K562 (cell line): ENCODE data around the gene AGRP. TPM values are rescaled to one million over a fixed set of nuclear protein-coding genes. Genes with fewer than 3 reads are reported as not detected.

ENCODE experiments used
- BHLHE40 ChIP-seq: IDR thresholded peaks from 2 replicates; pipeline ENCODE4 v1.6.1; 2011; ENCODE audit warnings: low read length, improper control_type of control experiment
- CTCFL ChIP-seq: IDR thresholded peaks from 2 replicates; pipeline ENCODE4 v1.6.1; 2011; ENCODE audit warnings: borderline replicate concordance, low read depth, mild to moderate bottlenecking, moderate library complexity, low read length; ENCODE audit not compliant: insufficient read depth, poor library complexity, severe bottlenecking
- DLX4 ChIP-seq: fragments of 250-450 bp; sonication (Bioruptor Pico); IDR thresholded peaks from 2 replicates; pipeline ENCODE4 v1.6.1; 2021; ENCODE audit warnings: mild to moderate bottlenecking
- EP400 ChIP-seq: fragments of 450-650 bp; IDR thresholded peaks from 2 replicates; pipeline ENCODE4 v1.6.1; 2017; ENCODE audit warnings: antibody characterized with exemption, mild to moderate bottlenecking, moderate library complexity
- GMEB1 ChIP-seq: fragments of 250-450 bp; sonication (Bioruptor Pico); IDR thresholded peaks from 2 replicates; pipeline ENCODE4 v1.4.0; 2020; ENCODE audit warnings: mild to moderate bottlenecking
- L3MBTL2 ChIP-seq: fragments of 450-650 bp; IDR thresholded peaks from 2 replicates; pipeline ENCODE4 v1.6.1; 2016; ENCODE audit warnings: mild to moderate bottlenecking, moderate library complexity
- MBD2 ChIP-seq: sonication (generic); IDR thresholded peaks from 2 replicates; pipeline ENCODE4 v1.6.1; 2016; ENCODE audit warnings: low read depth, borderline replicate concordance
- MTA3 ChIP-seq: fragments of 450-650 bp; formaldehyde crosslinking; IDR thresholded peaks from 2 replicates; pipeline ENCODE4 v1.6.1; 2017; ENCODE audit warnings: mild to moderate bottlenecking, borderline replicate concordance
- NFE2 ChIP-seq: IDR thresholded peaks from 2 replicates; pipeline ENCODE4 v1.6.1; 2014; ENCODE audit warnings: antibody characterized with exemption, low read depth
- PKNOX1 ChIP-seq: fragments of 450-650 bp; IDR thresholded peaks from 2 replicates; pipeline ENCODE4 v1.6.1; 2016
- POU5F1 ChIP-seq: fragments of 150-350 bp; IDR thresholded peaks from 2 replicates; pipeline ENCODE4 v1.6.1; 2014; ENCODE audit warnings: borderline replicate concordance, low read length, low read depth, mild to moderate bottlenecking; ENCODE audit not compliant: partially characterized antibody
- RBM39 ChIP-seq: fragments of 200-400 bp; formaldehyde crosslinking; optimal IDR thresholded peaks from 2 replicates; pipeline ENCODE3; 2018; ENCODE audit warnings: low read depth, low read length
- TAL1 ChIP-seq: fragments of 450-650 bp; IDR thresholded peaks from 2 replicates; pipeline ENCODE4 v1.6.1; 2016; ENCODE audit warnings: mild to moderate bottlenecking
- ZBTB43 ChIP-seq: sonication (generic); formaldehyde crosslinking; IDR thresholded peaks from 2 replicates; pipeline ENCODE4 v1.8.0; 2023; ENCODE audit warnings: mild to moderate bottlenecking, missing genetic modification reagents
- ZNF124 ChIP-seq: sonication (generic); formaldehyde crosslinking; IDR thresholded peaks from 2 replicates; pipeline ENCODE4 v1.8.1; 2022; ENCODE audit warnings: missing genetic modification reagents
- ZNF175 ChIP-seq: fragments of 200-800 bp; sonication (Bioruptor generic); IDR thresholded peaks from 2 replicates; pipeline ENCODE4 v1.6.1; 2016; ENCODE audit warnings: low read depth, mild to moderate bottlenecking, missing genetic modification characterization, missing compliant biosample characterization
- ZNF217 ChIP-seq: sonication (generic); formaldehyde crosslinking; IDR thresholded peaks from 2 replicates; pipeline ENCODE4 v1.8.0; 2022; ENCODE audit warnings: mild to moderate bottlenecking, missing genetic modification reagents
- ZNF655 ChIP-seq: fragments of 250-450 bp; sonication (Bioruptor Pico); IDR thresholded peaks from 2 replicates; pipeline ENCODE4 v1.5.0; 2021
- polyA plus RNA-seq, 8 experiments: library from polyadenylated mRNA; depleted of rRNA in 4 of 8; stranded (reverse) in 5 of 8; unstranded in 3 of 8; fragments of >200 nt; fragmentation: Nextera tagmentation in 2 of 8; fragmentation: Illumina TruSeq in 1 of 8; extraction: Ambion mirVana in 2 of 8; extraction: Trizol in 1 of 8; gene quantifications; 2 replicates each; pipeline versions ENCODE4 v1.2.1 to v1.2.3, GENCODE V29; 2011 to 2014; ENCODE audit warnings: inconsistent platforms in 1 of 8, missing spikeins in 1 of 8
- total RNA-seq, 7 experiments: library from RNA; depleted of rRNA in 6 of 7; stranded (reverse); fragments of >200 nt in 6 of 7; fragmentation: Illumina TruSeq in 2 of 7; extraction: Trizol in 2 of 7; gene quantifications; 2 replicates each; pipeline versions ENCODE4 v1.2.1 to v1.2.3, GENCODE V29; 2011 to 2021; ENCODE audit warnings: low replicate concordance in 1 of 7
- TF ChIP-seq, protein P1 (sequence below): sonication (generic); formaldehyde crosslinking; IDR thresholded peaks from 2 replicates; pipeline ENCODE4 v1.9.0; 2022; ENCODE audit warnings: mild to moderate bottlenecking, missing genetic modification reagents

The AGRP gene
- total and polyA plus RNA-seq, 9 of the 15 experiments (the other 6 are each of a cell fraction or from before 2014, with no cell fraction given), result not detected

DNA sequence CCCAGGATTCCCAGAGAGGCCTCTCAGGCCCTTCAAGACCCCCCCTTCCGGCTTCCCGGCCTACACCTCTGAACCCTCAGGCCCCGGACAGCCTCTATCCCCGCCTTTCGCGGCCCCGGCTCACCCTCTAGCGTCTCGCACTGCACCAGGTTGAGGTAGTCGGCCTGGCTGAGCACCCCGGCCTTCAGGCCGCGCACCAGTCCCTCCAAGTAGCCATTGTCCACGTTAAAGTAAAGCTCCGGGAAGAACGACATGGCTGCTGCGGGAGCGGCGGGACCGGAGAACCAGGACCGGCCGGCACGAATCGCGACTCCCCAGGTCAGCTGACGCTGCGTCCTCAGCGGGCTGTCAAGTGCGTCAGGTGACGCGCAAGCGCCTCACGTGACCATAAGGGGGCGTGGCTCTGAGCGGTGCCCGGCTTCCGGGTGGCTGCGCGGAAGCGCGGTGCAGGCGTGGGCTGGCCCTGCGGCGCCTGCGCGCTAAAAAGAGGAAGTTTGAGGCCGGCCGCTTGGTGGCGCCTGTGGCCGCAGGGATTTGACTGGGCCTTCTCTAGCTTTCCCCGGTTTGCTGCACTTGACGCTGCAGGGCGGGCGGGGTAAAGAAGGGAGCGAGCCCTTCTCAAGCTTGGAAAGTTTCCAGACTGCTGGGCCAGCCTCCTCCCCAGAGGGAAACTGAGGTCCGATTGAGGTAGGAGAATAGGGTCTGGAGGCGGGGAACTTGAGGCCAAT lies 2.4 kb downstream of the AGRP start, which contains the start of gene ATP6V0D1 (continued):
- TF ChIP-seq ZNF217 (CRISPR knock-in tag) (no peak), NFE2 (no peak; the same call in 1 of the 2 replicates), DLX4 (no peak), L3MBTL2 (peak; percentile 69), TAL1 (0 out of 2 replicates have a peak, but pooled peaks have one; percentile 4), MBD2 (peak; percentile 13; the same call in 1 of the 2 replicates), ZNF175 (CRISPR knock-in tag) (no peak), GMEB1 (peak; percentile 91), ZBTB43 (CRISPR knock-in tag) (no peak), EP400 (peak; percentile 84), CTCFL (peak; percentile 95), ZNF124 (no peak), POU5F1 (peak; percentile 54), ZNF655 (CRISPR knock-in tag) (no peak), RBM39 (no peak), BHLHE40 (peak; percentile 97), MTA3 (peak; percentile 75; the same call in 1 of the 2 replicates), PKNOX1 (peak; percentile 89)
- TF ChIP-seq, protein P1, sequence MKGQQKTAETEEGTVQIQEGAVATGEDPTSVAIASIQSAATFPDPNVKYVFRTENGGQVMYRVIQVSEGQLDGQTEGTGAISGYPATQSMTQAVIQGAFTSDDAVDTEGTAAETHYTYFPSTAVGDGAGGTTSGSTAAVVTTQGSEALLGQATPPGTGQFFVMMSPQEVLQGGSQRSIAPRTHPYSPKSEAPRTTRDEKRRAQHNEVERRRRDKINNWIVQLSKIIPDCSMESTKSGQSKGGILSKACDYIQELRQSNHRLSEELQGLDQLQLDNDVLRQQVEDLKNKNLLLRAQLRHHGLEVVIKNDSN, result peak; percentile 100
